ENCODE measurements around the gene FADS6.

The FADS6 gene

GRCh38 chr17:74860229-74860871, 33.1 kb downstream of the FADS6 start:
- peak overlapping the region; percentile 31 for H3K4me3 Mint-ChIP-seq
- peaks cover 10% of the 10 kb centered on the region for H3K4me1 Mint-ChIP-seq (ENCODE audit: low read depth)
- H3K27me3 Mint-ChIP-seq (ENCODE audit: low read depth): peaks cover 59% of the 10 kb centered on the region
- H3K27ac Mint-ChIP-seq: no peak overlapping the region
- H3K9me3 Mint-ChIP-seq: no peaks in the 10 kb centered on the region
- H3K36me3 Mint-ChIP-seq (ENCODE audit: low read depth): peaks cover 17% of the 10 kb centered on the region

GRCh38 chr17:74859459-74860228, 33.8 kb downstream of the FADS6 start, which contains the start of gene GRIN2C:
GRIN2C (minus strand) TSS chr17:74859885; CDS start chr17:74855092, 4,793 bp downstream.
- Mint-ChIP-seq H3K27ac (no peak within 1 kb of the TSS), H3K4me3 (peak within 1 kb of the TSS; percentile 31), H3K36me3 (ENCODE audit: low read depth) (peaks cover 11% of the 10 kb centered on the region), H3K4me1 (ENCODE audit: low read depth) (peaks cover 5% of the 10 kb centered on the region), H3K9me3 (no peaks in the 10 kb centered on the region), H3K27me3 (ENCODE audit: low read depth) (peaks cover 64% of the 10 kb centered on the region)

GRCh38 chr17:74858672-74859458, 34.6 kb downstream of the FADS6 start:
- peaks cover 10% of the 10 kb centered on the region for H3K36me3 Mint-ChIP-seq (ENCODE audit: low read depth)
- peaks cover 5% of the 10 kb centered on the region for H3K4me1 Mint-ChIP-seq (ENCODE audit: low read depth)
- peak overlapping the region; percentile 28 for H3K4me3 Mint-ChIP-seq
- no peaks in the 10 kb centered on the region for H3K9me3 Mint-ChIP-seq
- H3K27ac Mint-ChIP-seq: no peak overlapping the region
- peaks cover 69% of the 10 kb centered on the region for H3K27me3 Mint-ChIP-seq (ENCODE audit: low read depth)

GRCh38 chr17:74857191-74857590, 36.2 kb downstream of the FADS6 start:
- Mint-ChIP-seq H3K4me3 (no peak overlapping the region), H3K4me1 (ENCODE audit: low read depth) (peaks cover 14% of the 10 kb centered on the region), H3K27ac (no peak overlapping the region), H3K36me3 (ENCODE audit: low read depth) (peaks cover 2% of the 10 kb centered on the region), H3K27me3 (ENCODE audit: low read depth) (peaks cover 79% of the 10 kb centered on the region), H3K9me3 (no peaks in the 10 kb centered on the region)

GRCh38 chr17:74856112-74856511, 37.3 kb downstream of the FADS6 start:
- Mint-ChIP-seq H3K36me3 (ENCODE audit: low read depth) (no peaks in the 10 kb centered on the region), H3K27me3 (ENCODE audit: low read depth) (peaks cover 76% of the 10 kb centered on the region), H3K27ac (no peak overlapping the region), H3K9me3 (no peaks in the 10 kb centered on the region), H3K4me3 (no peak overlapping the region), H3K4me1 (ENCODE audit: low read depth) (peaks cover 11% of the 10 kb centered on the region)

GRCh38 chr17:74855323-74855722, 38.1 kb downstream of the FADS6 start:
- H3K4me3 Mint-ChIP-seq: no peak overlapping the region
- H3K4me1 Mint-ChIP-seq (ENCODE audit: low read depth): peaks cover 11% of the 10 kb centered on the region
- H3K27ac Mint-ChIP-seq: no peak overlapping the region

GRCh38 chr17:74854792-74855191, 38.6 kb downstream of the FADS6 start:
- no peaks in the 10 kb centered on the region for H3K9me3 Mint-ChIP-seq
- peaks cover 70% of the 10 kb centered on the region for H3K27me3 Mint-ChIP-seq (ENCODE audit: low read depth)
- H3K4me1 Mint-ChIP-seq (ENCODE audit: low read depth): peaks cover 9% of the 10 kb centered on the region
- H3K4me3 Mint-ChIP-seq: no peak overlapping the region
- no peaks in the 10 kb centered on the region for H3K36me3 Mint-ChIP-seq (ENCODE audit: low read depth)
- no peak overlapping the region for H3K27ac Mint-ChIP-seq

More at GRCh38 chr17:74855323-74855722, 38.1 kb downstream of the FADS6 start:
- Mint-ChIP-seq H3K27me3 (ENCODE audit: low read depth) (peaks cover 74% of the 10 kb centered on the region), H3K36me3 (ENCODE audit: low read depth) (no peaks in the 10 kb centered on the region), H3K9me3 (no peaks in the 10 kb centered on the region)

GRCh38 chr17:74853669-74854068, 39.8 kb downstream of the FADS6 start:
- Mint-ChIP-seq H3K27me3 (ENCODE audit: low read depth) (peaks cover 60% of the 10 kb centered on the region), H3K36me3 (ENCODE audit: low read depth) (no peaks in the 10 kb centered on the region), H3K9me3 (no peaks in the 10 kb centered on the region), H3K27ac (no peak overlapping the region), H3K4me3 (peak overlapping the region; percentile 57), H3K4me1 (ENCODE audit: low read depth) (peaks cover 9% of the 10 kb centered on the region)

GRCh38 chr17:74853048-74853397, 40.4 kb downstream of the FADS6 start:
- Mint-ChIP-seq H3K4me1 (ENCODE audit: low read depth) (peaks cover 9% of the 10 kb centered on the region), H3K27me3 (ENCODE audit: low read depth) (peaks cover 55% of the 10 kb centered on the region), H3K4me3 (peak overlapping the region; percentile 82), H3K36me3 (ENCODE audit: low read depth) (no peaks in the 10 kb centered on the region), H3K9me3 (no peaks in the 10 kb centered on the region), H3K27ac (peak overlapping the region; percentile 49)

GRCh38 chr17:74852237-74853047, 41.0 kb downstream of the FADS6 start:
- Mint-ChIP-seq H3K4me3 (peak overlapping the region; percentile 82), H3K36me3 (ENCODE audit: low read depth) (no peaks in the 10 kb centered on the region), H3K9me3 (no peaks in the 10 kb centered on the region), H3K4me1 (ENCODE audit: low read depth) (peaks cover 9% of the 10 kb centered on the region), H3K27ac (peak overlapping the region; percentile 49), H3K27me3 (ENCODE audit: low read depth) (peaks cover 49% of the 10 kb centered on the region)

- Mint-ChIP-seq H3K27me3 (ENCODE audit: low read depth) (peaks cover 42% of the 10 kb centered on the region), H3K36me3 (ENCODE audit: low read depth) (no peaks in the 10 kb centered on the region), H3K4me1 (ENCODE audit: low read depth) (peaks cover 9% of the 10 kb centered on the region), H3K9me3 (no peaks in the 10 kb centered on the region), H3K4me3 (no peak overlapping the region), H3K27ac (no peak overlapping the region)
Observed at GRCh38 chr17:74851612-74852236, 41.7 kb downstream of the FADS6 start.

GRCh38 chr17:74850914-74851313, 42.5 kb downstream of the FADS6 start:
- no peaks in the 10 kb centered on the region for H3K9me3 Mint-ChIP-seq
- peaks cover 34% of the 10 kb centered on the region for H3K27me3 Mint-ChIP-seq (ENCODE audit: low read depth)
- no peak overlapping the region for H3K27ac Mint-ChIP-seq
- H3K4me3 Mint-ChIP-seq: no peak overlapping the region
- H3K4me1 Mint-ChIP-seq (ENCODE audit: low read depth): peaks cover 9% of the 10 kb centered on the region
- no peaks in the 10 kb centered on the region for H3K36me3 Mint-ChIP-seq (ENCODE audit: low read depth)

GRCh38 chr17:74850310-74850709, 43.1 kb downstream of the FADS6 start:
- Mint-ChIP-seq H3K27ac (no peak overlapping the region), H3K4me3 (no peak overlapping the region), H3K9me3 (no peaks in the 10 kb centered on the region), H3K27me3 (ENCODE audit: low read depth) (peaks cover 28% of the 10 kb centered on the region), H3K36me3 (ENCODE audit: low read depth) (no peaks in the 10 kb centered on the region), H3K4me1 (ENCODE audit: low read depth) (peaks cover 9% of the 10 kb centered on the region)

Measured in T-helper 1 cell treated with Interleukin-12 subunit alpha and Interleukin-12 subunit beta and Interleukin-4 antibody, amounts not matched to agents 30 μg/mL and 1 μg/mL, for 36 hours (primary cell).